ENCODE measurements around the gene CCDC61.

GRCh38 chr19:45990113-45990728 lies 5.0 kb upstream of the CCDC61 start:
- no peak for TF ChIP-seq CTCF (IDR thresholded peaks at IDR 0.05)
- no peak for TF ChIP-seq POLR2A (IDR thresholded peaks at IDR 0.05)
